M059J (cell line): ENCODE data around the gene TMEM161A. TPM values are rescaled to one million over a fixed set of nuclear protein-coding genes. Genes with fewer than 3 reads are reported as not detected.
A peak's percentile ranks its signal among the peaks of the same experiment; 100 is the strongest.
"Not testable (repeated sequence)": the region's sequence is repeated elsewhere in the genome, so short reads cannot be mapped to it uniquely, and the experiment has no call there.

Experiments used
- DNase-seq: peaks from one replicate; pipeline ENCODE4 v3.0.0-alpha.2; 2012; ENCODE audit warnings: low read depth
- total RNA-seq: library from RNA; depleted of rRNA; stranded (reverse); fragments of >200 nt; shearing (Covaris generic); gene quantifications from 2 replicates; pipeline ENCODE4 v1.2.3, GENCODE V29; 2014

TMEM161A gene
- total RNA-seq, 1 experiment from 2014 or later, result 33.0 TPM

DNA sequence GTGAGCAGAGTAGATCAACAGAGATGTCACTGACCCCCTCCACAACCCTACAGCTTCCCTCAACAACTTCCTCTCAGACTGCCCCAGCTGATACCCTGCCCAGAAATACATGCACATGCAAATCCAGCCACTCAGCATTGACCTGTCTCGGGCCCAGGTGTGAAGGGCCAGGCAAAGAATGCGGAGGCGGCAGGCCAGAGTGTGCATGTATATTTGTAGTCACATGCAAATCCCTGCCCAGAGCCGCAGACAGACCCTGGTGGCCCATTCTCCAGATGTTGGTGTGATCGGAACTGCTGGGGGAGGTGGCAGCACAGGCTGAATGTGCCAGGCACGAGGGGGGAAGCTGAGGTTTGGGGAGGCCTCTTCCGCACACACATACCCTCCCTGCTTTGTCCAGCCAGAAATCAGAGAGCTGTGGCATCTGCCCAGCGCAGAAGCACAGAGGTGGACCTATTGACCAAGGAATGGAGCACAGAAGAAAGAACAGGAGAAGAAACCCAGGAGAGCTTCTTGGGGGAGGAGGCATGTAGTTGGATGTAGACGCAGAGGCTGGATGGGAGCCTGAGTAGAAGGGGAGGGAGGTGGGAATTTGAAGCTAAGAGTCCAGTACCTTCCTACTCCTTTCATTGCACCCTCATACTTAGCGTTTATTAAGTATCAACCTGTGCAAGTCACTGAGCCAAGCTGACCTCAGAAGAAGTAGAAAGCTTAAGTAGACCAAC, 17.4 kb upstream of the TMEM161A start:
- DNase-seq, result no peak

DNA sequence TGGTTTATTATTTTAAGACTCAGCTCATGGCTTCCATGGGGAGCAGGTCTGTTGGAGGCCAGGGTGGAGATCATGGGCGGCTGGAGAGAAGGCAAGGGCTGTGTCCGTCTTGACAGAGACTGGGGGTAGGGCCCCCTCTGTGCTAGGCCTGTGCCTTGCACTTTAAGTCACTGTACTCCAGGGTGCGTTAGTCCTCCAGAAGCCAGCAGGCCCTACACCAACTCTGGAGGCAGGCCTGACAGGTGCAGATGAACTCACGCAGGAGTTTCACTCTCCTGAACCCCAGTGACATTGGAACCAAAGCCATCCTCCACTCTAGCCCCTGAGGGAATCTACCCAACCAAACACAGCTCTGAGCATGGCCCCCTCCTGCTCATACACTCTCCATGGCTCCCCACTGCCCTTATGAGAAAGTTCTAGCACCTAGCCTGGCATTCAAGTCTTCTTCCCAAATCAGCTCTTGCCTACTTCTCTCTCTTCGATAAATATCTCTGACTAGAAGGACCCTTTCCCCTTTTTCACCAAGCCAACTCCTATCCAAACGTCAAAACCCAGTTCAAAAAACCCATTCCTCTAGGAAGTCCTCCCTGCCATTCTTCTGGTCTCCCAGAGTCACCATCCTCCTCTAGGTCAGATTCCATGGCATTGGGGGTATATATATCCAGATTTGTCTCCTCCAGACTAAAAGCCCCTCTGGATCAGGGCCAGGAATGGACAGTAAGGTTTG, 16.7 kb upstream of the TMEM161A start:
- no peak for DNase-seq

DNA sequence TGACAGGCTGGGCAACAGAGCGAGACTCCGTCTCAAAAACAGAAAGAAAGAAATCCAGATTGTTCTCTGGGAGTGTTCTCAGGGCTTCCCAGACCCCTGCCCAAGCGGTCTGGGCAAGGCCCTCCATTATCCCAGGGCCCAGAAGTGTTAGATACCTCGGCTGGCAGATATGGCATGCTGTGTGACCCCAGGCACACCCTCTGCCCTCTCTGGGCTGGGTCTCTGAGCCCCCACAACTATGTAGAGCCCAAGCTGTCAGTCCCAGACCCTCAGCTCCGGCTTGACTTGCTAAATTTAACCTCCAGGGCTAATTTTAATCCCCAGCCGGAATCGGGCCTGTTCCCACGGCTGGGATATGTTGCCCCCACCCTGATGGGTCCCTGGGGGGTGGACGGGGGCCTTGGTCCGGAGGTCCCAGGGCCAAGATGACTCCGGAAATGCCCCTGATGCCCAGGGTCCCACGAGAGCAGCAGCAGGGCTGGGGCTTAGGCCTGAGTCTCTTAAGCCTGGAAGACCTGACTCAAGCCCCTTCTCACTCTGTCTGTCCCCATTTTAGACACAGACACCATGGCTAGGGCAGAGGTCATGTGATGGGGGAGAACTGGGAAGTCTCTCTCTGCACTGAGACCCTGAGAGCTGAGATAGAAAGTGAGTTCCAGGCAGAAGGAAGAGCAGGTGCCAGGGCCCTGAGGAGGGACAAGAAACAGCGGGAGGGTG, 14.5 kb upstream of the TMEM161A start:
- no peak for DNase-seq

DNA sequence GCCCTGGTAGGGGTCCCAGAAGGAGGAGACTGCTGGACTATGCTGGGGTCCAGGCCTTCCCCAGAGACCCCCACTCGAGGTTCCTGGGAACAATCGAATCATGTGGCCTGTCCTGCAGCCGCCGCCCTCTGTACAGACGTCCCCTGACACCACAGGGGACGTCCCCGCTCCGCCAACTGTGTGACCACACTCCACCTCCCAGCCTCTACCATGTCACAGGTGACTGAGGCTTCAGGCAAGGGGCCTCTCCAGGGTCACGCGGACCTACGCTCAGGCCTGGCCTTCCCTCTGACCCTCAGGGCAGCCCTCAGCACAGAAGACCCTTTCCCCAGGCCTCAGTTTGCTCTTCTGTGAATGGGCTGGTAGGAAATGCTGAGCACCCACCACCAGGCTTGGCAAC, 13.1 kb upstream of the TMEM161A start:
- no peak for DNase-seq

DNA sequence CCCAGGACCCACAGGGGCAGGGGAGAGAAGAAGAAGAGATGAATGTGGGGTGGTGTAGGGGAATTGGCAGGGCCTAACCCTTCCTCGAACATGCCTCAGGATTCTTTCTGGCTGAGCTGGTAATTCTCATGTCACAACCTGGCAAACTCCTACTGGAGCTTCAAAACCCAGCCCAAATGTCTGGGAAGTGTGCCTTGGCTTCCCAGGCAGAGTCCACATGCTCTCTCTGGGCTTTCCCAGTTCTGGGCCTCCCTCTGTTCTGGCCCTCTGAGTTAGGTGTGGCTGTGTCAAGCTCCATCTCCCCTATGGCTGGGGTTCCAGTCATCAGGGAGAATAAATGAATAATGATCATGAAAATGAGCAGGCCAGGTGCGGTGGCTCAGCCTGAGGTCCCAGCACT, 11.2 kb upstream of the TMEM161A start:
- no peak for DNase-seq

DNA sequence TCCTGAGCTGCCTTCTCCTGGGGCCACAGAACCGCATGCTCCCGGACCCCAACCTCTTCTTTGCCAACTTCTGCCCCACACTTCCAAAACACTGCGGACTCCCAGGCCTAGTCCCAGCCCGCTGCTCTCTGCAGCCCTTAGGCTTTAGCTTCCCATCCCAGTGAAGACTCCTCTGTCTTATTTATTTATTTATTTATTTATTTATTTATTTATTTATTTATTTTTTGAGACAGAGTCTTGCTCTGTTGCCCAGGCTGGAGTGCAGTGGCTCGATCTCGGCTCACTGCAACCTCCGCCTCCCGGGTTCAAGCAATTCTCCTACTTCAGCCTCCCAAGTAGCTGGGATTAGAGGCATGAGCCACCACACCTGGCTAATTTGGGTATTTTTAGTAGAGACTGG, 10.2 kb upstream of the TMEM161A start:
- DNase-seq, result not testable (repeated sequence)

DNA sequence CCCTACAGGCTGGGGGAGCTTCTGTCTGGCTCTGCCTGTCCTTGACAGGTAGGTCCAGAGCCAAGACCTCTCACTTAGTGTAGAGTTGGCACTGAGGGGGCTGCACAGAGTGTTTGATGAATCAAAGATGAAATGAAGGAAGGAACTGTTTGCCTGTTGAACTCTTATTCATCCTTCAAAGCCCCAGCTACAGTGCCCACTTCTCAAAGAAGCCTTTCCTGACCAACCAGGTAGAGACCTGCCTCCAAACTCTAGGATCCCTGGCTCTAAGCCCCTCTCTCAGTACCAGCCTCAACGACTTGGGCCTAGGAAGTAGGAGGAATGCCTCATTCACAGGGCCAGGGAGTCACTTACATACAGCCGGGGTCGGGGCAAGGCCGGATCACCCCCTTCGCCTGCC, 9.1 kb upstream of the TMEM161A start:
- no peak for DNase-seq

DNA sequence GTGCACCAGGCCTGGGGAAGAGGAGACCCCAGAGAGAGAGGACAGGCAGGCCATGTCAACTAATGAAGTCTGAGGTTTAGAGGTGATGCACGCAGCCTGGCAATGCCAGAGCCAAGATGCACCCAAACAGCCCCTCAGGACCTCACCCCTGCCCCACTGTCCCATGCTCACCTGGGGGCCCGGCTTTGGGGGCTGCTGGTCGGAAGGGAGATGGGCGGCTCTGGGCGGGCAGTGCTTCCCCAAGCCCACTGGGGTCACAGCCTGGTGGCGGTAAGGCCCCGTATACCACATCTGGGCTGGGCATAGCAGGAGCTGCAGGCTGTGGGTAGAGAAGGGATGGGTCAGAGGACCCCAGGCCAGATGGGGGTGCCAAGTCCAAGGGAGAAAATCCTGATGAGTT, 8.6 kb upstream of the TMEM161A start:
- no peak for DNase-seq

DNA sequence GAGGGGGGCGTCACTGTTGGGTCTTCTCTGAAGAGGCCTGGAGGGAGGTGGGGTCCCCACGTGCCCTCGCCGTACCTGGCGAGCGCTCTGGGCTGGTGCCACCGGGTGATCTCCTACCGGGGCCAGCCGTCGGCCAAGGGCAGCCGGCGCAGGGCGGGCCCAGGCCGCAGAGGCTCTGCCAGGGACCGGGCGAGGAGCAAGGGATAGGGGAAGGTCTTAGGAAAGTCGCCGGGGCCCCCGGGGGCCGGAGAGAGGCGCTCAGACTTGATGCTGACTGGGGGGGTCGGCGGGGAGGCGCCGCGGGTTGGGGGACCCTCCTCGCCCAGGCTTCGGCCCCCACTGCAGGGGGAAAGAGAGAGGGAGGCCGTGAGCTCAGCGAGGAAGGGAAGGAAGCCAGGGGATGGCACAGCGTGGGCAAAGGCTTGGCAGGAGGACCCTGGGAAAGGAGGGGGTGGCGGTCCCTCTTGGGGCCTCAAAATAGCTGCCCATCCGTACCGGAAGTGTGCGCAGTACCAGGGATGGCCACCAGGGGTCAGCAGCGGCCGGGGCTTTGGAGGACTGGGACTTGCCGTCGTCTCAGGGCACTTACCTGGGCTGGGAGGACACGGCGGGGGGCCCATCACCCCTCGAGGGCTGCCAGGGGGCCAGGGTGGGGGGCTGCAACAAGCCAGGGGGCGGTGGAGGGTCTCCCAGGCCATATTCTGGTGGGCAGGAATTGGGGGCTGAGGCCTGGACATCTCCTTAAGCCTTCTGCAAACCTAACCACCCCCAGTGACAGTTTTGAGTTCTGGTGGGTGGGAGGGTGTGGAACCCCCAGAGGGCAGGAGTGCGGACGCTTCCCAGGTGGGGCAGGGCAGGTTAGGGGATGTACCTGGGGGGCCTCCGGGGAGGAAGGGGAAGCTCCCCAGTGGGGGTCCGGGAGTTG, 7.7 kb upstream of the TMEM161A start:
- peak; percentile 53 for DNase-seq

DNA sequence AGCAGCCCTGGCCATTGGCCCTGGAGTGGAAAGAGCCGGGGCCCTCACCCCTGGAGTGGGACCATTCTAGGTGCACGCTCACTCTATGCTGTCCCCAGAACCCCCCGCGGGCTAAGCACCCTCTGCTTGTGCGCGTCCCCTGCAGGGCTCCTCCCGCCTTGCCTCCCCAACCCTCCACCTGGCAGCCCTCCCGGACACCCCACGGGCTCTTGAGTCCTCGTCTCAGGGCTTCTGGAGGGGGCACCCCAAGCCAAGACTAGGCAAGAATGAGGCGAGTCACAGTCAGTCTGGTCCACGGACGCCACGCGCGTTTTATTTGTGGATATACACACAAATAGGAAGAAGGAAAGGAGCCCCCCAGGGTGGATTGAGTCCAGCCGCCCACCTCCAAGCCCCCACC, 7.0 kb upstream of the TMEM161A start:
- no peak for DNase-seq

DNA sequence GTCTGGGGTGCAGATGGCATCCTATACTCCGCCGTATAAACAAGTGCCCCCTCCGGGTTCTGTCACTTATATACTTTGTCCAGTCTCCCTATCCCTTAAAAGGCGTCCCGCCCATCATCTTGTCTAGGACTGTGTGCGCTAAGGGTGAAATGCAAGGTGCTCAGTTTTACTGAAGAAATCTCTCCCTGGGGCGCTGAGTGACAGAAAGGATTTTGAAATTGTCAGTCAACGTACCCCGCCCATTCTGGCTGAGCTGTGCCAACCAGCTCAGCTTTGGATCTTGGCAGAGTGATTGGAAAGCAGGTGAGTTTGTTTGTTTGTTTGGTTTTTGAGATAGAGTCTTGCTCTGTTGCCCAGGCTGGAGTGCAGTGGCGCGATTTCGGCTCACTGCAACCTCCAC, 4.1 kb upstream of the TMEM161A start:
- DNase-seq, result no peak

DNA sequence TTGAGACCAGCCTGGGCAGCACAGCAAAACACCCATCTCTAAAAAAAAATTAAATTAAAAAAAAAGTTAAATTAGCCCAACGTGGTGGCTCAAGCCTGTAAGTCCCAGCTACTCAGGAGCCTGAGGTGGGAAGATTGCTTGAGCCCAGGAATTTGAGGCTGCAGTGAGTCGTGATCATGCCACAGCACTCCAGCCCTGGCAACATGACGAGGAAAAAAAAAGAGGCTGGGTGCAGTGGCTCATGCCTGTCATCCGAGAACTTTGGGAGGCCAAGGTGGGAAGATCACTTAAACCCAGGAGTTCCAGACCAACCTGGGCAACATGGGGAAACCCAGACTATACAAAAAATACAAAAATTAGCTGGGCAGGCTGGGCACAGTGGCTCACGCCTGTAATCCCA, 2.2 kb upstream of the TMEM161A start:
- DNase-seq, result peak; percentile 15

DNA sequence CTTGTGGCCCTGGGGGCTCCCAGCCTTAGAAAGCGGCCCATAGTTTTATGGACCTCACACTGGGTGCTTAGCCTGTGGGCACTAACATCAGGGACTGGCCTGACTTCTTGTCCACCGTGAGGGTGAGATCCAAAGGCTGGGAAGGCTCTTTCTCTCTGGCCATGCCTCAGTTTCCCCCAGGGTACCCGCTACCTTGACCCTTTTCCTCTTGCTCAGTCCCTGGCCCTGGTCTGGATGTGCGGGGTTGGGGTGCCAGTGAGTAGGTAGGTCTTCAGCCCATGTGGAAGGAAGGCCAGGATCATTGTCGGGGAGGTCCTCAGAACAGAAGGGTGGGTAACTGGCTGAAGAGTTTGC, 1.6 kb upstream of the TMEM161A start:
- DNase-seq, result no peak

DNA sequence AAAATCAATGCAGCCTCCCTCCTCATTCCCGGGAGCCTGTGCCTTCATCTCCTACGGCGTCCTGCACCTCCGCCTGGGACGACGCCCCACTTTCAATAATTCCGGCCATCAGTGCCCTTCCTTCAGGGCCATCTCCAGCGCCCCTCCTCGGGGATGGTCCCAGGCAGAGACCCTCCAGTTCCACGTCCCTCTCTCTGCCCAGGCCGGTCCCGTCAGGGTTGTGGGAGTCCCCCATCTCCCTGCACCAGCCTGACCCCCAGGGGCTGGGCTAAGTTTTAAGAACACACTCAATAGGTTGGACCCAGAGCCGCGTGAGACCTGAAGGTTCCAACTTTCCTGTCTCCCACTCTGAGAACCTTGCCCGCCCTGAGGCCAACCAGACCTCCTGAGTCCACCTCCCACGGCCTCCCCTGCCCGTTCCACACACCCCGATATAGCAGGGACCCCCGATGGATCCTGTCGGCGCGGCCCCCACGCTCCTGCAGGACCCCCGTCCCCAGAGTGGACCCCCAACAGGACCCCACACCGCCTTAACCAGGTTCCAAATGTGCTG, 646 bp downstream of the TMEM161A start:
- no peak for DNase-seq

DNA sequence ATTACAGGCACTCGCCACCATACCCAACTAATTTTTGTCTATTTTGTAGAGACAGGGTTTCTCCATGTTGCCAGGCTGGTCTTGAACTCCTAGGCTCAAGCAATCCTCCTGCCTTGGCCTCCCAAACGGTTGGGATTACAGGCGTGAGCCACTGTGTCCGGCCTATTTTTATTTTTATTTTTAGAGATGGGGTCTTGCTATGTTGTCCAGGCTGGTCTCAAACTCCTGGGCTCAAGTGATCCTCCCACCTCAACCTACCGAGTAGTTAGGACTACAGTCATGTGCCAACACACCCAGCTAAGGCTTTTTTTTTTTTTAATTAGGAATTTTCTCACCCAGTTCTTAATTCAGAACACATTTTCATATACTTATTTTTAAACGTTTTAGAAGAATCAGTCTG, 2.6 kb downstream of the TMEM161A start:
- DNase-seq, result not testable (repeated sequence)

DNA sequence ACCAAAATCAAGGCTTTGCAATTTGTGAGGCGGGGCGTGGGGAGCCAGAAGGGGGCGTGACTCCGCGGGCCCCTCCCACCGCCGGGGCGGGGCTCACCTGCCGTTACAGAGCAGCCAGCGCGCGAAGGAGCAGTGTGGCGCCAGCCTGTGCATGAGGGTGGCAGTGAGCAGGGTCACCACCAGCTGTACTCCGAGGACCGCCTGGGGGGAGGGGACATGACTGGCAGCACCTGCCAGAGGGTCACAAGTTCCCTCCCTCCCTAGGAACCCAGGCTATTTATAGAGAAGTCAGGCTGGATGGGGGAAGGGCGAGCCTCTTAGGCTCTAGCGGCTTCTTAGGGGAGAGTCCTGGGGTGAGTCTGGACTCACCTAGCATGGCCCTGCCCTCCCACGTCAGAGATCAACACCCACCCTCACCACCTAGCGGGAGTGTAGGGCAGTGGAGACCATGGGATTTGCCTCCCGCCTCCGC, 3.6 kb downstream of the TMEM161A start:
- no peak for DNase-seq

DNA sequence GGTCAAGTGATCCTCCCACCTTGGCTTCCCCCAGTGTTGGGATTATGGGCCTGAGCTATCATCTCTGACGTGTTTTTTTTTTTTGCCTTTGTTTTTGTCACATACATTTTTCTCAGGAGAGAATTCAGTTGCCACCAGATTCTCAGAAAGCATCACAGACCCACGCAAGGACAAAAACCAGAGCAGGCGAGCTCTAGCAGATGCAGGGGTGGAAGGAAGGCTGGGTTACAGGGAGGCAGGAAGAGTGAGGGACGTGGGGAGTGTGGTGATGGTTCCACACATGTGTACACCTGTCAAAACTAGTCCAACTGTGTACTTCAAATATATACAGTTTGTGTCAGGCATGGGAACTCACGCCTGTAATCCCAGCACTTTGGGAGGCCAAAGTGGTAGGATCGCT, 4.3 kb downstream of the TMEM161A start:
- DNase-seq, result no peak

DNA sequence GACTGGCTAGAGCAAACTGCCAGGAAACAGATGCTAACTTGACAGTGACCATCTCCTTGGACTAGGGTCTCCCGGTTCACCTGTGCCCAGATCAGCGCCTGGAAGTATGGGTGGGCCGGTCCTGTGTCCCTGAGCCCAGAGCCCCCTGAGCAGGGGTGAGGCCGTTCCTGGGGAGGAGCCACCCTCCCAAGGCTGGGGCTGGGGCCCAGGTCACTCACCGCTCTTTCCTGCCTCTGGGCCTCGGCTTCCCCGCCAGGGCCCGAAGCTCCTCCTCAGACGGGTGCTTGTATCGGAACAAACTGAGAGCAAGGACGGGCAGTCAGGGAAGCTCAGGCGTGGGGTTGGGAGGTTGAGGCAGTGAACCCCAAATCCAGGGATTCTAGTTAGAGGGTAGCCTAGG, 5.4 kb downstream of the TMEM161A start:
- no peak for DNase-seq

DNA sequence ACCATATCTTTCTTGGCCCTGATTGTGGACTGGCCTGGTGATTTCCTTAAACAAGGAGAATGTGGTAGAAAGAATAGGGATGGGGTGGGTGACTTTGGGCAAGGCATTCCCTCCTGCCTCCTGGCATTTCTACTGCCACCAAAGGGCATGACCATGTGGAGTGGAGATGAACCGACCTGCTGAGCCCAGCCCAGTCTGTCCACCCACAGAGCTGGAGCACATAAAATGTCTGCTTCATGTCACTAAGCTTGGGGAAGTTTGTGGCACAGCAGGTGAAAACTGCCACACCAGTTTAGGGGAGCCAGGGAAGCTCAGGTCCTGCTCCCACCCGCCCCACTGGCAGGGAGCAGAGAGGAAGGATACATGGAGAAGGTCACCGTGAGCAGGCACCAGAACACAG, 6.3 kb downstream of the TMEM161A start:
- DNase-seq, result no peak

DNA sequence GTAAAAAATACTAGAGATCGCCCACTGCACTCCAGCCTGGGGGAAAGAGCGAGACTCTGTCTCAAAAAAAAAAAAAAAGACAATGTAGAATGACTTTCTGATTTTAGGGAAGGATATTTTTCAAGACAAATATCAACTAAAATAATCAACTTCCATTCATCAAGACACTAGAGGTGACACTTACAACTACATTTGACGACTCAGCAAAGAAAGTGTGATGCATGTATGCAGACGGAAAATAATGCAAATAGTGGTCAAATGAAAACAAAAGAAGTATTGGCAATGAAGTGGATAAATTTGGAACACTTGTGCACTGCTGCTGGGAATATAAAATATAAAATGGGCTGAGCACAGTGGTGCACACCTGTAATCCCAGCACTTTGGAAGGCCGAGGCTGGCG, 12.2 kb downstream of the TMEM161A start:
- DNase-seq, result no peak

DNA sequence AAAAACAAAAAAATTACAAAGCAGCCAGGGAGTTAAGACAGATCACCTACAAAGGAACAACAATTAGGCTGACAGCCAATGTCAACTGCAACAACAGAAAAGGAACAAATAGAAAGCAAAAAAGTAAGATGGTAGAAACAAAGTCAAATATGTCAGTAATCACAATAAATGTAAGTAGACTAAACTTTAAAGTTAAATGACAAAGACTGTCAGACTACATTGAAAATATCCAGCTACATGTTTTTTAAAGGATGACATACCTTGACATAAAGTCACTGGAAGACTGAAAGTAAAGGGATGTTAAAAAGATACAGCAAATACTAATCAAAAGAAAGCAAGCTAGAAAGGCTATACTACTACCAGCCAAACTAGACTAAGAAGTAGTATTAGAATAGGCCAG, 14.9 kb downstream of the TMEM161A start:
- DNase-seq, result no peak

DNA sequence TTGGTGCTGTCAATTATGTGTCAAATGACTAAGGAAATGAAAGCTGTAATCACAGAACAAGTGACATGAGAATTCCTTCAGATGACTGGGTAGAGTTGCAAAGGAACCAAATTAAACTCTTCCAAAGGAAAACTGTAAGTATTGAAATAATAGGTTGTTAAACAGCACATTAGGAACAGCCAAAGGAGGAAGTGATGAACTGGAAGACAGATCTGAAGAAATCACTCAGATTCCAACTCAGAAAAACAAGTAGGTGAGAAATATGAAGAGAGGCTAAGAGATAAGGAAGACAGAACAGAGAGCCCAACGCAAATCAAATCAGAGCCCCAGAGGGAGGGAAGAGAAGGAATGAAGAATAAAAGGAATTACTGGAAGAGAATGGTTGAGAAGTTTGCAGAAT, 15.4 kb downstream of the TMEM161A start:
- DNase-seq, result no peak
